Right lobe of liver (tissue), 4 donors: Measurements from ENCODE around the gene DLG1.

Source experiments
- POLR2A ChIP-seq: fragments of 450-650 bp; IDR thresholded peaks from one replicate; pipeline ENCODE4 v1.6.1; 2017; ENCODE audit warnings: antibody characterized with exemption, mild to moderate bottlenecking
- TF ChIP-seq, protein P1 (sequence below), 4 donors: fragments of 200-600 bp in 3 of 4; fragments of 450-650 bp in 1 of 4; IDR thresholded peaks; one replicate each; pipeline versions ENCODE4 v1.5.1 to v1.8.0; 2016 to 2022; ENCODE audit warnings: antibody characterized with exemption in 4 of 4, mild to moderate bottlenecking in 2 of 4
- donor health status: DM: no; HTN: no; CAD: no.
- donor health status: DM: no; HTN: no; CAD: no.
- donor health status: DM: no; HTN: yes; CAD: no.

DNA sequence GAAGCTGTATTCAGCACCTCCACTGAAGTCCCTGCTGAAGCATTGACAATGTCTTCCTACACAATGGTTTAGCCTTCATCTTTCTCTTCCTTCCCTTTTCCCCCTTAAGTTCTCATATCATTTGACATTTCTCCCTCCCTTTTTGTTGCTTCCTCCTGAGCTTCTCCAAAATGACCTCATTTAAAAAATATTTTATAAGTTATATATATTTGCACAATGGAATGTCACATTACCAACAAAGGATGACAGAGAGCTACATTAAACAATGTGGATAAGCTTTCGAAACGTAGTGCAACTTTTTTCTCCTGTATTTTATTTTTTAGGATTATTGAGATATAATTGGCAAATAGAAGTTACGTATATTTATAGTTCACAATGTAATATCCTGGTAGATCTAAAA, 13.2 kb upstream of the DLG1 start:
- no peak for TF ChIP-seq POLR2A
- TF ChIP-seq, protein P1, sequence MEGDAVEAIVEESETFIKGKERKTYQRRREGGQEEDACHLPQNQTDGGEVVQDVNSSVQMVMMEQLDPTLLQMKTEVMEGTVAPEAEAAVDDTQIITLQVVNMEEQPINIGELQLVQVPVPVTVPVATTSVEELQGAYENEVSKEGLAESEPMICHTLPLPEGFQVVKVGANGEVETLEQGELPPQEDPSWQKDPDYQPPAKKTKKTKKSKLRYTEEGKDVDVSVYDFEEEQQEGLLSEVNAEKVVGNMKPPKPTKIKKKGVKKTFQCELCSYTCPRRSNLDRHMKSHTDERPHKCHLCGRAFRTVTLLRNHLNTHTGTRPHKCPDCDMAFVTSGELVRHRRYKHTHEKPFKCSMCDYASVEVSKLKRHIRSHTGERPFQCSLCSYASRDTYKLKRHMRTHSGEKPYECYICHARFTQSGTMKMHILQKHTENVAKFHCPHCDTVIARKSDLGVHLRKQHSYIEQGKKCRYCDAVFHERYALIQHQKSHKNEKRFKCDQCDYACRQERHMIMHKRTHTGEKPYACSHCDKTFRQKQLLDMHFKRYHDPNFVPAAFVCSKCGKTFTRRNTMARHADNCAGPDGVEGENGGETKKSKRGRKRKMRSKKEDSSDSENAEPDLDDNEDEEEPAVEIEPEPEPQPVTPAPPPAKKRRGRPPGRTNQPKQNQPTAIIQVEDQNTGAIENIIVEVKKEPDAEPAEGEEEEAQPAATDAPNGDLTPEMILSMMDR (IDR thresholded peaks at IDR 0.05): no peak
